ENCODE results near the gene IGFBP7.
A peak's percentile ranks its signal among the peaks of the same experiment; 100 is the strongest.

The IGFBP7 gene

GRCh38 chr4:57023104-57023503 is 87.1 kb downstream of the IGFBP7 start:
- in situ Hi-C loops (cut with HindIII; ENCODE audit: low sequenced_read_pairs), result no loop called here
- TF ChIP-seq CTCF (IDR thresholded peaks at IDR 0.05; ENCODE audit: low read depth, low read length), result no peak
- no peak overlapping the region for H3K4me3 ChIP-seq (ENCODE audit: low read depth, low read length)
- DNase-seq (ENCODE audit: low read depth, low spot score), result peak; percentile 89

GRCh38 chr4:57020467-57021101 is 89.6 kb downstream of the IGFBP7 start:
- no peak for TF ChIP-seq CTCF (IDR thresholded peaks at IDR 0.05; ENCODE audit: low read depth, low read length)
- in situ Hi-C loops (cut with HindIII; ENCODE audit: low sequenced_read_pairs), result no loop called here
- DNase-seq (ENCODE audit: low read depth, low spot score), result peak; percentile 77
- H3K4me3 ChIP-seq (ENCODE audit: low read depth, low read length), result no peak overlapping the region

- in situ Hi-C loops (cut with HindIII; ENCODE audit: low sequenced_read_pairs), result no loop called here
- DNase-seq (ENCODE audit: low read depth, low spot score), result no peak
- no peak overlapping the region for H3K4me3 ChIP-seq (ENCODE audit: low read depth, low read length)
- no peak for TF ChIP-seq CTCF (IDR thresholded peaks at IDR 0.05; ENCODE audit: low read depth, low read length)
Measured at GRCh38 chr4:57018980-57019379, 91.2 kb downstream of the IGFBP7 start.

GRCh38 chr4:57013543-57014120 is 96.6 kb downstream of the IGFBP7 start:
- in situ Hi-C loops (cut with HindIII; ENCODE audit: low sequenced_read_pairs), result no loop called here
- H3K4me3 ChIP-seq (ENCODE audit: low read depth, low read length), result no peak overlapping the region
- no peak for TF ChIP-seq CTCF (IDR thresholded peaks at IDR 0.05; ENCODE audit: low read depth, low read length)
- DNase-seq (ENCODE audit: low read depth, low spot score), result no peak

- in situ Hi-C loops (cut with HindIII; ENCODE audit: low sequenced_read_pairs), result no loop called here
- no peak overlapping the region for H3K4me3 ChIP-seq (ENCODE audit: low read depth, low read length)
- no peak for TF ChIP-seq CTCF (IDR thresholded peaks at IDR 0.05; ENCODE audit: low read depth, low read length)
- DNase-seq (ENCODE audit: low read depth, low spot score), result no peak
Measured at GRCh38 chr4:56999751-57000150, 110.4 kb downstream of the IGFBP7 start.

- in situ Hi-C loops (cut with HindIII; ENCODE audit: low sequenced_read_pairs), result no loop called here
- peak; percentile 96 for DNase-seq (ENCODE audit: low read depth, low spot score)
- H3K4me3 ChIP-seq (ENCODE audit: low read depth, low read length), result no peak overlapping the region
- TF ChIP-seq CTCF (IDR thresholded peaks at IDR 0.05; ENCODE audit: low read depth, low read length), result no peak
Measured at GRCh38 chr4:56995525-56995924, 114.7 kb downstream of the IGFBP7 start.

All from astrocyte of the spinal cord (primary cell).